ENCODE data around the gene RAE1. TPM values are rescaled to one million over a fixed set of nuclear protein-coding genes. Genes with fewer than 3 reads are reported as not detected.

The RAE1 gene
- total RNA-seq, 1 experiment from 2014 or later: 53.1 TPM

DNA sequence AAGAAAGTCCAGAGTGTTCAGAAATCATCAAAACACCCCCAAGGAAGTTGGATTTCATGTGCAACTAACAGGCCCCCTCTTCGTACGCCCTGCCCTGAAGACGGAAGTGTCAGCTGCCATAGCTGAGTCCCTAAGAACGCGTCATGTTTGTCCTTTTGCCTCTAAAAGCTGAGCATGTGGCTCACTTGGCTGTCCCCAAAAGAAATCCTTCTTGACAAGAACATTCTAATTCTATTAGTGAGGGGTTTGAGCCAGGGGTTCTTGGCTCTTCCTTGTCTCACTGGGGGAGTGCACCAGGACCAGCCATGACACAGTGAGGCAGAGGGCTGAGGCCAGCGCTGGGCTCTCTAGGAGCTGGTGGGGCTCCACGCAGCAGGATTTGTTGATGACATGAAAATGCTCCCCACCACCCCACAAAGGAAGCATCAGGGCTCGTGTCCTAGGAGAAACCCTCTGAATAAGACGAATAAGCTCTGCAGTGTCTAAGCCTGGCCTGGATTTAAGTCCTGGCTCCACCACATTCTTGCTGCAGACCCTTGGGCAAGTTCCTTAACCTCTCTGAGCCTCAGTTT lies 41.4 kb upstream of the RAE1 start:
- no peak overlapping the region for H2BK20ac ChIP-seq (ENCODE audit: low read depth, low read length, poor library complexity, severe bottlenecking)
- no peaks in the 10 kb centered on the region for H3K27me3 ChIP-seq (ENCODE audit: insufficient read depth, low read length)
- H2BK15ac ChIP-seq (ENCODE audit: low read depth, low read length): no peak overlapping the region
- Mint-ChIP-seq H3K4me3 (no peak overlapping the region), H3K9me3 (no peaks in the 10 kb centered on the region), H3K36me3 (ENCODE audit: insufficient read depth in 1 of 3, low read depth in 3 of 3) (no peaks in the 10 kb centered on the region), H3K27ac (no peak overlapping the region), H3K4me1 (no peaks in the 10 kb centered on the region), H3K27me3 (ENCODE audit: low read depth) (peaks cover 15% of the 10 kb centered on the region)
- H3T11ph ChIP-seq (ENCODE audit: low read length): no peak overlapping the region
- TF ChIP-seq, protein P1, sequence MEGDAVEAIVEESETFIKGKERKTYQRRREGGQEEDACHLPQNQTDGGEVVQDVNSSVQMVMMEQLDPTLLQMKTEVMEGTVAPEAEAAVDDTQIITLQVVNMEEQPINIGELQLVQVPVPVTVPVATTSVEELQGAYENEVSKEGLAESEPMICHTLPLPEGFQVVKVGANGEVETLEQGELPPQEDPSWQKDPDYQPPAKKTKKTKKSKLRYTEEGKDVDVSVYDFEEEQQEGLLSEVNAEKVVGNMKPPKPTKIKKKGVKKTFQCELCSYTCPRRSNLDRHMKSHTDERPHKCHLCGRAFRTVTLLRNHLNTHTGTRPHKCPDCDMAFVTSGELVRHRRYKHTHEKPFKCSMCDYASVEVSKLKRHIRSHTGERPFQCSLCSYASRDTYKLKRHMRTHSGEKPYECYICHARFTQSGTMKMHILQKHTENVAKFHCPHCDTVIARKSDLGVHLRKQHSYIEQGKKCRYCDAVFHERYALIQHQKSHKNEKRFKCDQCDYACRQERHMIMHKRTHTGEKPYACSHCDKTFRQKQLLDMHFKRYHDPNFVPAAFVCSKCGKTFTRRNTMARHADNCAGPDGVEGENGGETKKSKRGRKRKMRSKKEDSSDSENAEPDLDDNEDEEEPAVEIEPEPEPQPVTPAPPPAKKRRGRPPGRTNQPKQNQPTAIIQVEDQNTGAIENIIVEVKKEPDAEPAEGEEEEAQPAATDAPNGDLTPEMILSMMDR (conservative IDR thresholded peaks at IDR 0.05): no peak
- H3K14ac ChIP-seq (ENCODE audit: insufficient read depth, low read length): no peak overlapping the region
- H3K79me1 ChIP-seq (ENCODE audit: insufficient read depth, low read depth, low read length, poor library complexity, severe bottlenecking): no peaks in the 10 kb centered on the region
- no peak overlapping the region for H4K8ac ChIP-seq (replicated peaks; ENCODE audit: insufficient read length, low read depth, low read length)
- H2BK12ac ChIP-seq (ENCODE audit: insufficient read length, low read depth, low read length): no peak overlapping the region
- H2BK5ac ChIP-seq (ENCODE audit: insufficient read length, low read length): no peak overlapping the region
- H3K18ac ChIP-seq (ENCODE audit: insufficient read length, low read depth, low read length): no peak overlapping the region
- H3K23ac ChIP-seq (ENCODE audit: insufficient read length, low read depth, low read length): no peak overlapping the region
- H3K27ac ChIP-seq (ENCODE audit: insufficient read length, low read depth, low read length): no peak overlapping the region
- no peak overlapping the region for H4K5ac ChIP-seq (ENCODE audit: insufficient read length, low read depth, low read length)
- no peaks in the 10 kb centered on the region for H3K9me3 ChIP-seq (ENCODE audit: control insufficient read depth, low read depth, low read length)
- no peaks in the 10 kb centered on the region for H4K20me1 ChIP-seq (ENCODE audit: control insufficient read depth, insufficient read depth, insufficient read length)
- no peak overlapping the region for H3K56ac ChIP-seq (ENCODE audit: insufficient read length, low read depth, low read length)
- no peak overlapping the region for H3K4ac ChIP-seq (ENCODE audit: low read depth, low read length)
- H3K23me2 ChIP-seq (ENCODE audit: insufficient read length, low read depth, low read length, poor library complexity, severe bottlenecking): no peaks in the 10 kb centered on the region
- no peak overlapping the region for H2BK120ac ChIP-seq (ENCODE audit: low read depth, low read length, poor library complexity, severe bottlenecking)
- no peaks in the 10 kb centered on the region for H3K79me2 ChIP-seq (ENCODE audit: insufficient read depth, low read length)
- no peak for DNase-seq
- H3K4me2 ChIP-seq (ENCODE audit: insufficient read depth, insufficient read length, low read length): no peak overlapping the region
- no peaks in the 10 kb centered on the region for H3K4me1 ChIP-seq (ENCODE audit: insufficient read depth, low read length)
- no peak overlapping the region for H2AK5ac ChIP-seq (ENCODE audit: insufficient read length, low read length)
- H3K9ac ChIP-seq (ENCODE audit: extremely low read depth, insufficient read length, low read length): no peak overlapping the region
- no peak overlapping the region for H4K91ac ChIP-seq (ENCODE audit: insufficient read length, low read depth, low read length)
- WGBS (ENCODE audit: extremely low coverage, insufficient read length, low lambda C conversion rate): no CpG with 5 or more reads among the region's 9 CpGs
- no peak overlapping the region for H2AFZ ChIP-seq (ENCODE audit: low read length)
